Panc1 (cell line): ENCODE measurements around the gene ATG9A. TPM values are rescaled to one million over a fixed set of nuclear protein-coding genes. Genes with fewer than 3 reads are reported as not detected.

Experiments used
- ATAC-seq: fragments of 200-7000 bp; cut with Tn5 transposase; 2 replicates; pipeline ENCODE4 v1.9.1; 2020; ENCODE audit warnings: mild to moderate bottlenecking, moderate library complexity
- BruUV-seq: library from RNA; stranded (reverse); fragments of 400-500 nt; replicated peaks from 2 replicates; lab custom pipeline; 2021; lab: Mats Ljungman, UMichigan
- CTCF ChIA-PET: fragments of 300-600 bp; sonication (Branson Sonifier 250); formaldehyde crosslinking; loops from one replicate; lab custom pipeline; 2022; ENCODE audit warnings: antibody characterized with exemption; lab: Charles Lee
- POLR2A ChIA-PET: fragments of 300-600 bp; sonication (Branson Sonifier 250); formaldehyde crosslinking; loops from one replicate; lab custom pipeline; 2022; ENCODE audit warnings: antibody characterized with exemption; lab: Charles Lee
- DNase-seq: peaks from one replicate; pipeline ENCODE4 v3.0.0-alpha.2; 2010; ENCODE audit warnings: low read depth, low spot score
- H3K27ac ChIP-seq: 2 replicates; pipeline ENCODE4 v1.5.1; 2011; ENCODE audit warnings: mild to moderate bottlenecking, low read length, inconsistent platforms
- H3K27me3 ChIP-seq: fragments of 200-500 bp; sonication (Bioruptor generic); 2 replicates; pipeline ENCODE4 v1.6.0; 2014; ENCODE audit warnings: low read length, inconsistent platforms; ENCODE audit not compliant: control insufficient read depth, insufficient read depth
- H3K36me3 ChIP-seq: fragments of 200-500 bp; sonication (Bioruptor generic); 2 replicates; pipeline ENCODE4 v1.5.1; 2014; ENCODE audit warnings: inconsistent platforms, mild to moderate bottlenecking, low read length, moderate library complexity; ENCODE audit not compliant: control insufficient read depth, insufficient read depth
- H3K4me1 ChIP-seq: 2 replicates; pipeline ENCODE4 v1.5.1; 2011; ENCODE audit warnings: inconsistent platforms, mild to moderate bottlenecking, low read length, moderate library complexity; ENCODE audit not compliant: control insufficient read depth, insufficient read depth
- H3K4me3 ChIP-seq, 2 experiments: 2 replicates each; pipeline ENCODE4 v1.5.1; 2011 to 2012; ENCODE audit warnings: low read depth in 2 of 2, low read length in 2 of 2, mild to moderate bottlenecking in 2 of 2, inconsistent platforms in 1 of 2, moderate library complexity in 1 of 2
- H3K9me3 ChIP-seq: fragments of 200-500 bp; sonication (Bioruptor generic); 2 replicates; pipeline ENCODE4 v1.5.1; 2014; ENCODE audit warnings: low read depth, mild to moderate bottlenecking, inconsistent platforms, low read length, moderate library complexity; ENCODE audit not compliant: control insufficient read depth, insufficient read depth
- CTCF ChIP-seq: fragments of 450-650 bp; IDR thresholded peaks from 2 replicates; pipeline ENCODE4 v1.5.1; 2017; ENCODE audit warnings: mild to moderate bottlenecking
- POLR2AphosphoS5 ChIP-seq: IDR thresholded peaks from 2 replicates; pipeline ENCODE4 v1.6.1; 2012; ENCODE audit warnings: mild to moderate bottlenecking, low read depth, low read length, moderate library complexity
- REST ChIP-seq, 2 experiments: IDR thresholded peaks; 2 replicates each; pipeline ENCODE4 v1.6.1; 2011 to 2012; ENCODE audit warnings: low read depth in 2 of 2, control low read depth in 1 of 2, low read length in 1 of 2, mild to moderate bottlenecking in 1 of 2, moderate library complexity in 1 of 2; ENCODE audit not compliant: insufficient read depth in 1 of 2
- SIN3A ChIP-seq: IDR thresholded peaks from 2 replicates; pipeline ENCODE4 v1.6.1; 2012; ENCODE audit warnings: low read depth, mild to moderate bottlenecking, low read length, moderate library complexity, borderline replicate concordance; ENCODE audit not compliant: insufficient read depth
- TCF7L2 ChIP-seq: IDR thresholded peaks from 2 replicates; pipeline ENCODE4 v1.6.1; 2011; ENCODE audit warnings: mild to moderate bottlenecking, low read depth, low read length, inconsistent platforms
- in situ Hi-C: cut with HindIII; loops from 2 replicates; pipeline ENCODE4 v1.10.0; 2016; ENCODE audit warnings: low sequenced_read_pairs, low pct_unique_long_range_greater_than_20kb
- intact Hi-C: fragments of 100-400 bp; cut with micrococcal nuclease; formaldehyde crosslinking; loops from one replicate; pipeline ENCODE4 v1.10.0; 2022; ENCODE audit not compliant: unreplicated experiment
- total RNA-seq: library from RNA; stranded (reverse); gene quantifications from one replicate; pipeline ENCODE4 v1.2.1, GENCODE V29; 2021; ENCODE audit not compliant: unreplicated experiment

ATG9A gene
- total RNA-seq, 1 experiment from 2014 or later: 75.1 TPM

GRCh38 chr2:219272995-219273394, 43.6 kb upstream of the ATG9A start:
- TF ChIP-seq POLR2AphosphoS5: no peak
- no peak for TF ChIP-seq REST (IDR thresholded peaks at IDR 0.05; ENCODE audit: insufficient read depth in 1 of 2, low read depth in 2 of 2, low read length in 1 of 2)
- no peak for TF ChIP-seq CTCF
- no peak for TF ChIP-seq TCF7L2
- no peak for TF ChIP-seq SIN3A
- no peaks in the 10 kb centered on the region for H3K9me3 ChIP-seq
- in situ Hi-C loops (no loop called here), intact Hi-C loops (no loop called here)
- ATAC-seq (no peak), DNase-seq (no peak)
- H3K27ac ChIP-seq: no peak overlapping the region
- peaks cover 25% of the 10 kb centered on the region for H3K4me1 ChIP-seq
- ChIA-PET CTCF (no interaction called here), POLR2A (no interaction called here)
- no peak overlapping the region for H3K4me3 ChIP-seq
- no peaks in the 10 kb centered on the region for H3K36me3 ChIP-seq
- no TSS peak for BruUV-seq
- no peaks in the 10 kb centered on the region for H3K27me3 ChIP-seq

- no peak for TF ChIP-seq REST (IDR thresholded peaks at IDR 0.05; ENCODE audit: insufficient read depth in 1 of 2, low read depth in 2 of 2, low read length in 1 of 2)
- TF ChIP-seq CTCF: no peak
- TF ChIP-seq SIN3A: no peak
- TF ChIP-seq POLR2AphosphoS5: no peak
- TF ChIP-seq TCF7L2: no peak
- Histone ChIP-seq H3K4me3 (no peak overlapping the region), H3K27me3 (no peaks in the 10 kb centered on the region), H3K27ac (no peak overlapping the region), H3K4me1 (peaks cover 21% of the 10 kb centered on the region), H3K9me3 (no peaks in the 10 kb centered on the region), H3K36me3 (no peaks in the 10 kb centered on the region)
- POLR2A ChIA-PET: no interaction called here
- in situ Hi-C loops (no loop called here), intact Hi-C loops (no loop called here)
- CTCF ChIA-PET: no interaction called here
- no TSS peak for BruUV-seq
- ATAC-seq: no peak
- DNase-seq: no peak
Observed at GRCh38 chr2:219272356-219272755, 42.9 kb upstream of the ATG9A start.
